ENCODE results near the gene ZNF282.
A peak's percentile ranks its signal among the peaks of the same experiment; 100 is the strongest.

The ZNF282 gene

DNA sequence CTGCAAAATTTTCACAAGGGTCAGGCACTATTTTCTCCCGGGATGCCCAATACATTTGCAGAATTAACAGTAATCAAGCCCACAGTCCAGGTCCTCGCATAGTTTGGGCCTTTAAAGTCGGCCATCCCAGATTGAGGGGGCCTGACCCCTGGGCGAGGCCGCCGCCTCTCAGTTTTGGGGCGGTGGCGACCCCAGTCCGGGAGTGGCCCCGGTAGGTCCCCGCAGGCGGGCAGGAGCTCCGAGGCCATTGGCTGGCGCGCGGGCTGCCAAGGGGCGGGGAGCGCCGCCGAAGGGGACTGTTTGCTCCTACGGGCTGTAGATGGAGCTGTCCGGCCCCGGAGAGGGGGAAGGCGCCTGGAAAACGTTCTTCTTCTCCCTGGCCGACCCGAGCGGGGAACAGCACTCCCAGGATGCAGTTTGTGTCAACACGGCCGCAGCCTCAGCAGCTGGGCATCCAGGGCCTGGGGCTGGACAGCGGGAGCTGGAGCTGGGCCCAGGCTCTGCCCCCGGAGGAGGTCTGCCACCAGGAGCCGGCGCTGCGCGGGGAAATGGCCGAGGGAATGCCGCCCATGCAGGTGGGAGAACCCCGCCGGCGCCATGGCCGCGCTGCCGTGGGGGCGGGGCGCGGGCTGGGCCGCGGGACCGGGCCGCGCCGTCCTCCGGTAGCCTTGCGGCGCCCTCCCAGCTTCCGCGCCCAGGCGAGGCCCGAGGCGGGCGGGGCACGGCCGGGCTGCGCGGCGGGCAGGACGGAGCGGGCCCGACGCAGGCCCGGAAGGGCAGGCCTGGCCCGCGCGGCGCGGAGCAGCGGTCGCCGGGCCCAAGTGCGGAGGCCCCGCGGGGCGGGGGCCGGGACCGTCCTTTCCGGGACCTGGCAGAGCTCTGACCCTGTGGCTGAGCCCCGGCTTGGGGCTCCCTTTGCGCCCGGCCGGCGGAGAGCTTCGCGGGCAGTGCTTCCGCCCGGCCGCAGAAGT, at the start of gene ZNF282:
Gene ZNF282, plus strand, starts transcription at position 367 of the 971 bp plus-strand sequence. Its CDS starts 44 bp downstream, at position 411.
- Histone ChIP-seq H3K36me3 (replicated peaks) (peaks cover 14% of the 10 kb centered on the region), H3K4me3 (ENCODE audit: low read depth, low read length) (peak within 1 kb of the TSS; percentile 83), H3K27me3 (replicated peaks) (no peaks in the 10 kb centered on the region), H3K27ac (peak within 1 kb of the TSS; percentile 53)
- TF ChIP-seq, protein P1, sequence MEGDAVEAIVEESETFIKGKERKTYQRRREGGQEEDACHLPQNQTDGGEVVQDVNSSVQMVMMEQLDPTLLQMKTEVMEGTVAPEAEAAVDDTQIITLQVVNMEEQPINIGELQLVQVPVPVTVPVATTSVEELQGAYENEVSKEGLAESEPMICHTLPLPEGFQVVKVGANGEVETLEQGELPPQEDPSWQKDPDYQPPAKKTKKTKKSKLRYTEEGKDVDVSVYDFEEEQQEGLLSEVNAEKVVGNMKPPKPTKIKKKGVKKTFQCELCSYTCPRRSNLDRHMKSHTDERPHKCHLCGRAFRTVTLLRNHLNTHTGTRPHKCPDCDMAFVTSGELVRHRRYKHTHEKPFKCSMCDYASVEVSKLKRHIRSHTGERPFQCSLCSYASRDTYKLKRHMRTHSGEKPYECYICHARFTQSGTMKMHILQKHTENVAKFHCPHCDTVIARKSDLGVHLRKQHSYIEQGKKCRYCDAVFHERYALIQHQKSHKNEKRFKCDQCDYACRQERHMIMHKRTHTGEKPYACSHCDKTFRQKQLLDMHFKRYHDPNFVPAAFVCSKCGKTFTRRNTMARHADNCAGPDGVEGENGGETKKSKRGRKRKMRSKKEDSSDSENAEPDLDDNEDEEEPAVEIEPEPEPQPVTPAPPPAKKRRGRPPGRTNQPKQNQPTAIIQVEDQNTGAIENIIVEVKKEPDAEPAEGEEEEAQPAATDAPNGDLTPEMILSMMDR (IDR thresholded peaks at IDR 0.05; ENCODE audit: low read depth, low read length, missing control alignments), result peak; percentile 76
- in situ Hi-C loops (cut with HindIII; ENCODE audit: low pct_ligation_motif_present, low sequenced_read_pairs), result no loop called here
- peak; percentile 93 for DNase-seq

DNA sequence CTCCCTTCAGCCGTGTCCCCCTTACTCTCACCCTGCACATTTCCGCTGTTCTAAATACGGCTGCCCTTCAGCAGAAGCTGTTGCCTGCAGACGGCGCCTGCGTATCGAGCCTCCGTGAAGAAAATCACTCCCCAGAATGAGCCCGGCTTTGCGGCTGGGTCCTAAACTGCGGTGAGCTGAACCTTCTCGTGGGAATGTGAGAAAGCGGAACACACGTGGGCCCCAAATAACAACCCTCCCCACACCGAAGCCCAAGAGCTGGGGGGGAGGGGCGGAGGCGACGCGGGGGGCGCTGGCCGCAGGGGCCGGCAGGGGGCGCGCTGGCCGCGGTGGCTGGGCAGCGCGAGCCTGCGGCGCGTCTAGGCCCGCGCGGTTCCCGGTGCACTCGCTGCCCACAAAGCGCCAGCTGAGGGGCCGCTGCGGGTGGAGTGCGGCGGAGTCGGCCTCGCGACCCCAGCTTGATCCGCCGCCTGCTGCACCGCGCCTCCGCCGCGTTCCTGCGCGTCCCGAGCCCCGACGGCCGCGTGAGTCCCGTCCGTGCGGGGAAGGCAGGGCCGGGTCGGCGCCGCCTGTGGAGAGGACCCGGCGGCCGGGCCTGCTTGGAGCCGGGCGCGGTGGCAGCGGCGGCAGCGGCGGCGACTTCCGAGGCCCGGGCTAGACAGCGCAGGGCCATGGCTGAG, 48.1 kb upstream of the ZNF282 start, which contains the start of gene ZNF398:
Gene ZNF398, plus strand, starts transcription at position 382 of the 680 bp plus-strand sequence. Its CDS starts 290 bp downstream, at position 672.
- peak within 1 kb of the TSS; percentile 85 for H3K4me3 ChIP-seq (ENCODE audit: low read depth, low read length)
- TF ChIP-seq, protein P1 (IDR thresholded peaks at IDR 0.05; ENCODE audit: low read depth, low read length, missing control alignments), result peak; percentile 44
- peak within 1 kb of the TSS; percentile 80 for H3K27ac ChIP-seq
- peak; percentile 42 for DNase-seq
- H3K36me3 ChIP-seq (replicated peaks), result no peaks in the 10 kb centered on the region
- in situ Hi-C loops (cut with HindIII; ENCODE audit: low pct_ligation_motif_present, low sequenced_read_pairs), result no loop called here
- H3K27me3 ChIP-seq (replicated peaks), result no peaks in the 10 kb centered on the region

DNA sequence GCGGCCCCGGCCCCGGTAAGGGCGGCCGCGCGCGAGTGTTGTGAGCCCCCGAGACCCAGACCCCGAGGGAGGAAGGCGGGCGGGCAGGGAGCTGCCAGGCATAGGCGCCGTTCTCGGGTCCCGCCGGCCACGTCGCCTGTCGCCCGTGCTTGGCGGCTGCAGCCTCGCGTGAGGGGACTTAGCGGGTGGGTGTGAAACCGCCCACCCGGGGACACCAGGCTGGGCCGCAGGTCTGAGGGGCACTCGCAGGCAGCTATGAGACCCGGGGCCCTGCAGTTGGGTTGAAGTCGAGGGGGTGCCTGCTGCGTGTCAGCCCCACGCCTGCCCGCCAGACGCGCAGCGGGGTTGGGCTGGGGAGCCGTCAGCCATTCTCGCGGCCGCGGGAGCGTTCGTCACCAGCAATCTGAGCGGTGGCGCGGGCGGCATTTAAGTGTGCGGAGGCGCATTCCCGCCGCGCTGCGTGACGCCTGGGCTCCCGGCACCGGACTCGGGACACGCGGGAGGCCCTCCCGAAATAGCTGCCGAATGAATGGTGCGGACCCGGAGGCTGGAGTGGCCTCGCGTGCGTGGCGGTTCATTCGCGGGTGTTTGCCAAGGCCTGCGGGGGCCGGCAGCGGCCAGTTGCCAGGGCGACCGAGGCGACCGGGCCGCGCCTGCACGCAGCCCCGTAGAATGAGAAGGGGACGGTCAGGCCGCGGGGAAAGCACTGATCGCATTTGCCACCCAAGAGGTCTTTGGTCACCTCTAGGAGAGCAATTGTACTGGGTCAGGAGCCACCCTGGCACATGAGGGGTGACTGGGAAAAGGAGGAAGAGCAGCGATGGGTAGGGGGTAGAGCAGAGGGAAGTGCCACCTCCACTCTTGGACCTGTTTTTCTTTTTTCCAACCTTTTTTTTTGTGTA, 47.3 kb upstream of the ZNF282 start:
- no peaks in the 10 kb centered on the region for H3K27me3 ChIP-seq (replicated peaks)
- H3K4me3 ChIP-seq (ENCODE audit: low read depth, low read length), result peak overlapping the region; percentile 85
- peak overlapping the region; percentile 80 for H3K27ac ChIP-seq
- TF ChIP-seq, protein P1 (IDR thresholded peaks at IDR 0.05; ENCODE audit: low read depth, low read length, missing control alignments), result no peak
- peak; percentile 38 for DNase-seq
- no peaks in the 10 kb centered on the region for H3K36me3 ChIP-seq (replicated peaks)
- in situ Hi-C loops (cut with HindIII; ENCODE audit: low pct_ligation_motif_present, low sequenced_read_pairs), result no loop called here

DNA sequence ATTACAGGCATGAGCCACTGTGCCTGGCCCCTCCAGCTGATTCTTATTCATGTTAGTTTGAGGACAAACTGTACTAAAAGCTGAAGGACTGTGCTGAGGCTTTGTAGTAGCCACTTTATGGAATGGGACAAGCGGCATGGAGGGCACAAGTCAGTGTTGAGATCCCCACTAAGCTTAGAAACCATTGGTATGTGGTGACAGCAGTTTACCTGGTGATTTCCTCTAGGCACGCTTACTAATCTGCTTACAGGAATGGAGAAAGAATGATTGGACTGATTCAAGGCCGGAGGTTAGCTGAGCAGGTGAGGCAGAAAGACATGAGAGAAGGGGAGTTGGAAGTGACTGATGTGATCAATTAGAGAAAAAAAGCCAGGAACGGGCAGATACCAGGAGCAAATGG, 44.4 kb upstream of the ZNF282 start:
- in situ Hi-C loops (cut with HindIII; ENCODE audit: low pct_ligation_motif_present, low sequenced_read_pairs), result no loop called here
- Histone ChIP-seq H3K27me3 (replicated peaks) (no peaks in the 10 kb centered on the region), H3K27ac (no peak overlapping the region), H3K36me3 (replicated peaks) (peaks cover 11% of the 10 kb centered on the region), H3K4me3 (ENCODE audit: low read depth, low read length) (no peak overlapping the region)
- DNase-seq, result no peak
- TF ChIP-seq, protein P1 (IDR thresholded peaks at IDR 0.05; ENCODE audit: low read depth, low read length, missing control alignments), result no peak

DNA sequence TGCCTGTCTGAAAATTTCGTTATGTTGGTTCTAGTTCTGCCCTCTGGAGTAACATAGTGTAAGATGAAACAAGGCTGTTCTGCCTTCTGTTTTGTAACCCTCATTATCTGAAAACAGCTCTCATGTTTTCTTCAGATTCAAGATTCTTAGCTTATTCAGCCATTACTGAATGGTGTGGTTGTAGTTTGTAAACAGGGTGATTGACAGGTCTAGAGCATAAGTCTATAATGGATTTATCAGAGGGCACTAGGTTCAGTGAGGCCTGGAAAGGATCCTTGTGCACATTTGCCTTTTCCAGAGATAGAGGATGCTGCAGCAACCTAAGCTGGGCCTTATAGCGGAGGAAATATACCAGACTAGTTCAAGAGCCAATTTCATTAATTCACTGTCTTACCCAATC, 42.0 kb upstream of the ZNF282 start:
- no peak overlapping the region for H3K4me3 ChIP-seq (ENCODE audit: low read depth, low read length)
- peaks cover 19% of the 10 kb centered on the region for H3K36me3 ChIP-seq (replicated peaks)
- in situ Hi-C loops (cut with HindIII; ENCODE audit: low pct_ligation_motif_present, low sequenced_read_pairs), result no loop called here
- no peak overlapping the region for H3K27ac ChIP-seq
- TF ChIP-seq, protein P1 (IDR thresholded peaks at IDR 0.05; ENCODE audit: low read depth, low read length, missing control alignments), result no peak
- DNase-seq, result no peak
- H3K27me3 ChIP-seq (replicated peaks), result no peaks in the 10 kb centered on the region

All from brain microvascular endothelial cell (primary cell).